ENCODE data around the gene GALNT11.
"Not testable (repeated sequence)": the region's sequence is repeated elsewhere in the genome, so short reads cannot be mapped to it uniquely, and the experiment has no call there.

GALNT11 gene

GRCh38 chr7:152078786-152079185 lies 53.3 kb downstream of the GALNT11 start:
- DNase-seq (ENCODE audit: low read depth): no peak
- TF ChIP-seq, protein P1, sequence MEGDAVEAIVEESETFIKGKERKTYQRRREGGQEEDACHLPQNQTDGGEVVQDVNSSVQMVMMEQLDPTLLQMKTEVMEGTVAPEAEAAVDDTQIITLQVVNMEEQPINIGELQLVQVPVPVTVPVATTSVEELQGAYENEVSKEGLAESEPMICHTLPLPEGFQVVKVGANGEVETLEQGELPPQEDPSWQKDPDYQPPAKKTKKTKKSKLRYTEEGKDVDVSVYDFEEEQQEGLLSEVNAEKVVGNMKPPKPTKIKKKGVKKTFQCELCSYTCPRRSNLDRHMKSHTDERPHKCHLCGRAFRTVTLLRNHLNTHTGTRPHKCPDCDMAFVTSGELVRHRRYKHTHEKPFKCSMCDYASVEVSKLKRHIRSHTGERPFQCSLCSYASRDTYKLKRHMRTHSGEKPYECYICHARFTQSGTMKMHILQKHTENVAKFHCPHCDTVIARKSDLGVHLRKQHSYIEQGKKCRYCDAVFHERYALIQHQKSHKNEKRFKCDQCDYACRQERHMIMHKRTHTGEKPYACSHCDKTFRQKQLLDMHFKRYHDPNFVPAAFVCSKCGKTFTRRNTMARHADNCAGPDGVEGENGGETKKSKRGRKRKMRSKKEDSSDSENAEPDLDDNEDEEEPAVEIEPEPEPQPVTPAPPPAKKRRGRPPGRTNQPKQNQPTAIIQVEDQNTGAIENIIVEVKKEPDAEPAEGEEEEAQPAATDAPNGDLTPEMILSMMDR (IDR thresholded peaks at IDR 0.05; ENCODE audit: control insufficient read depth, extremely low read depth, insufficient read depth): no peak

GRCh38 chr7:152081088-152081487 lies 55.6 kb downstream of the GALNT11 start:
- TF ChIP-seq, protein P1 (IDR thresholded peaks at IDR 0.05; ENCODE audit: control insufficient read depth, extremely low read depth, insufficient read depth): no peak
- no peak overlapping the region for H3K4me3 ChIP-seq (ENCODE audit: low read depth, low read length)
- no peak for DNase-seq (ENCODE audit: low read depth)

More at GRCh38 chr7:152078786-152079185, 53.3 kb downstream of the GALNT11 start:
- no peak overlapping the region for H3K4me3 ChIP-seq (ENCODE audit: low read depth, low read length)

DNA sequence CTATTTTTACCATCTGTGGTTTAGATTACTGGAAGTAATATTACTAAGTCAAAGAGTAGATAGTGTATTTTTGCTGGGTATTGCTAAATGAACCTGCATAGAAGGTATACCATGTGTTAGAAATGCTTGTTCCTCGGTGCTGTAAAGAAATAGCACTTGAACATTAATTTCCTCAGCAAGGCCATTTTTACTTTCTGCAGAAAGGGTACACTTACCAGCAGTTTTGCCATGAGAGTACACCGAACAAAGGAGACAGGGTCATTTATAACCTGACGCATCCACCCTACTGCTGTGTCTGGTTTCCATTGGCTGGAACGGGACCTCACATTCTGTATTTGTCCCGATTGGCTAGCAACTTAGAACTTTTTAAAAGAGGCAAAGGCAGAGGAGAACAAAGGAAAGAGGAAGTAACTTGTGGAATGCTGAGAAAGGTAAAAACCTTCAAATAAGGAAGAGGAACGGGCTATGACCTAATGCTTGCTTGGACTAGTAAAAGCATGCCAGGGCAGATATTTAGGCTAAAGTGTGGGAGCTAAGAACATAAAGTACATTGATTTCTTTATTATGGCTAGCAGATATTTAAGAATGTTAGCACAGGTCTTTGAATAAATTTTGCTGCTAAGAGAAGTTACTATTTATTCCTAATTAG lies 56.7 kb downstream of the GALNT11 start:
- DNase-seq (ENCODE audit: low read depth): peak; percentile 32
- not testable (repeated sequence) for H3K4me3 ChIP-seq (ENCODE audit: low read depth, low read length)

DNA sequence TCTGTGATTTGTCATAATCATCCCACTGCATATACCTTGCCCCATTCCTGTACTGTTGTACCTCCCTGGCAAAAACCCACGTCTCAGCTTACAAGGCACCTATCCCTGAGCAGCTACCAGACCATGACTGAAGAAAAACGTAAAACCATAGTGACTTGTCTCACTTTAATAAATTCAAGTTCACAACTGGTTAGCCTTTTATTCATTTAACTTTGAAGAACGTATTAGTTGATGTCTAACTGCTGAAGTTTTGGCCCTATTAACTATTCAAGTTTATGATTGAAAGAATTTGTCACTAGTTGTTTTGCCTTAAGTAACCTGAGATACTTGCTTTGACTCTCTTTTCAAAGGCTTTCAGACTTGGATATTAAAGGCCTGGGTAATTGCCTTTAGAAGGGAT lies 59.7 kb downstream of the GALNT11 start:
- no peak for DNase-seq (ENCODE audit: low read depth)
- TF ChIP-seq, protein P1 (IDR thresholded peaks at IDR 0.05; ENCODE audit: control insufficient read depth, extremely low read depth, insufficient read depth): no peak
- H3K4me3 ChIP-seq (ENCODE audit: low read depth, low read length): no peak overlapping the region

- DNase-seq (ENCODE audit: low read depth): no peak
- TF ChIP-seq, protein P1 (IDR thresholded peaks at IDR 0.05; ENCODE audit: control insufficient read depth, extremely low read depth, insufficient read depth): no peak
Observed at GRCh38 chr7:152086513-152086912, 61.0 kb downstream of the GALNT11 start.

DNA sequence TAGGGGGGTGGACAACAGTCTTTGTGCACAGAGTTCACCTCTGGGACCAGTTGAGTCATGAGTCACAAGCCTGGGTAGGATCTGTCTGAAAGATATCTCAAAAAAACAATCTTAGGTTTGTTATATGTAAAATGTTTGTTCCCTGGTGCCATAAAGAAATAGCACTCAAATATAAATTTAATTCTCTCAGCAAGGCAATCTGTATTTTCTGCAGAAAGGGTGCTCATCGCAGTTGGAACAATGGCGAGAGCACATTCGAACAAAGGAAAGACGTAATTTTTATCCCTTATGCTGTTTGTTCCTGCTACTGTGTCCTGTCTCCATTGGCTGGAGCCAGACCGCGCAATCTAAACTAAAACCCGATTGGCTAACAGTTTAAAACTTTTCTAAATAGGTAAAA lies 63.7 kb downstream of the GALNT11 start:
- no peak overlapping the region for H3K4me3 ChIP-seq (ENCODE audit: low read depth, low read length)
- DNase-seq (ENCODE audit: low read depth): no peak
- TF ChIP-seq, protein P1 (IDR thresholded peaks at IDR 0.05; ENCODE audit: control insufficient read depth, extremely low read depth, insufficient read depth): no peak

More at GRCh38 chr7:152086513-152086912, 61.0 kb downstream of the GALNT11 start:
- no peak overlapping the region for H3K4me3 ChIP-seq (ENCODE audit: low read depth, low read length)

DNA sequence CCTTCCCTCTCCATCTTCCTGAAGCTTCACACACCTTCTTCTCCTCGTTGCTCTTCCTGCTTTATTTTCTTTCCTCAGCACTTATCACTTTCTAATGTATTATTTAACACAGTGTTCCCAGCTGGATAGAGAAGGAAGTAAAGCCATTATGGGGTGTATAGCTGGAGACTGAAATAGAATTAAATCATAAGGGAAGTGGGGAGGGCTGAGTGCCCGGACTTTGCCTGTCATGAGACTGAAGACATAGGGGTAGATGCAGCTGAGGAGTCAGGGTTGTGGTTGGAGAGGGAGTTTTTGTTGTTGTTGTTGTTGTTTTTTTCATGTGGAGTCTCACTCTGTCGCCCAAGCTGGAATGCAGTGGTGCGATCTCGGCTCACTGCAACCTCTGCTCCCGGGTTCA lies 65.3 kb downstream of the GALNT11 start:
- no peak overlapping the region for H3K4me3 ChIP-seq (ENCODE audit: low read depth, low read length)
- TF ChIP-seq, protein P1 (IDR thresholded peaks at IDR 0.05; ENCODE audit: control insufficient read depth, extremely low read depth, insufficient read depth): no peak
- DNase-seq (ENCODE audit: low read depth): no peak

Data from LNCaP clone FGC (cell line).